SK-N-SH (cell line): ENCODE measurements around the gene LARGE1.

Experiments used
- EP300 ChIP-seq, 2 experiments: IDR thresholded peaks; 2 replicates each; pipeline versions ENCODE4 v1.4.0 to v1.6.1; 2012; ENCODE audit warnings: borderline replicate concordance in 1 of 2, low read depth in 1 of 2, low read length in 1 of 2
- POLR2AphosphoS5 ChIP-seq: IDR thresholded peaks from 2 replicates; pipeline ENCODE4 v1.6.1; 2012; ENCODE audit warnings: low read depth, low read length
- RCOR1 ChIP-seq: fragments of 150-350 bp; IDR thresholded peaks from 2 replicates; pipeline ENCODE4 v1.6.1; 2017; ENCODE audit warnings: antibody characterized with exemption, low read length
- SMC3 ChIP-seq: IDR thresholded peaks from 2 replicates; pipeline ENCODE4 v1.6.1; 2012; ENCODE audit warnings: low read depth, low read length, improper control_type of control experiment
- TAF1 ChIP-seq: IDR thresholded peaks from 2 replicates; pipeline ENCODE4 v1.6.1; 2012; ENCODE audit warnings: low read depth, mild to moderate bottlenecking, low read length, moderate library complexity, borderline replicate concordance
- TEAD4 ChIP-seq: IDR thresholded peaks from 2 replicates; pipeline ENCODE4 v1.4.0; 2012; ENCODE audit warnings: mild to moderate bottlenecking, borderline replicate concordance; ENCODE audit not compliant: insufficient read depth
- TF ChIP-seq, protein P1 (sequence below): fragments of 200-600 bp; sonication (generic); IDR thresholded peaks from 2 replicates; pipeline ENCODE4 v1.6.1; 2017; ENCODE audit warnings: antibody characterized with exemption, mild to moderate bottlenecking, moderate library complexity
- TF ChIP-seq, protein P2 (sequence below): IDR thresholded peaks from 2 replicates; pipeline ENCODE4; 2012
- TF ChIP-seq, protein P3 (sequence below): IDR thresholded peaks from 2 replicates; pipeline ENCODE4 v1.4.0; 2012; ENCODE audit warnings: low read depth, borderline replicate concordance

GRCh38 chr22:33917744-33918406 lies 2.4 kb downstream of the LARGE1 start:
- TF ChIP-seq, protein P1, sequence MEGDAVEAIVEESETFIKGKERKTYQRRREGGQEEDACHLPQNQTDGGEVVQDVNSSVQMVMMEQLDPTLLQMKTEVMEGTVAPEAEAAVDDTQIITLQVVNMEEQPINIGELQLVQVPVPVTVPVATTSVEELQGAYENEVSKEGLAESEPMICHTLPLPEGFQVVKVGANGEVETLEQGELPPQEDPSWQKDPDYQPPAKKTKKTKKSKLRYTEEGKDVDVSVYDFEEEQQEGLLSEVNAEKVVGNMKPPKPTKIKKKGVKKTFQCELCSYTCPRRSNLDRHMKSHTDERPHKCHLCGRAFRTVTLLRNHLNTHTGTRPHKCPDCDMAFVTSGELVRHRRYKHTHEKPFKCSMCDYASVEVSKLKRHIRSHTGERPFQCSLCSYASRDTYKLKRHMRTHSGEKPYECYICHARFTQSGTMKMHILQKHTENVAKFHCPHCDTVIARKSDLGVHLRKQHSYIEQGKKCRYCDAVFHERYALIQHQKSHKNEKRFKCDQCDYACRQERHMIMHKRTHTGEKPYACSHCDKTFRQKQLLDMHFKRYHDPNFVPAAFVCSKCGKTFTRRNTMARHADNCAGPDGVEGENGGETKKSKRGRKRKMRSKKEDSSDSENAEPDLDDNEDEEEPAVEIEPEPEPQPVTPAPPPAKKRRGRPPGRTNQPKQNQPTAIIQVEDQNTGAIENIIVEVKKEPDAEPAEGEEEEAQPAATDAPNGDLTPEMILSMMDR, result no peak
- TF ChIP-seq SMC3, result no peak; the same call in 1 of the 2 replicates
- TF ChIP-seq TAF1, result no peak
- TF ChIP-seq TEAD4, result no peak
- TF ChIP-seq, protein P2, sequence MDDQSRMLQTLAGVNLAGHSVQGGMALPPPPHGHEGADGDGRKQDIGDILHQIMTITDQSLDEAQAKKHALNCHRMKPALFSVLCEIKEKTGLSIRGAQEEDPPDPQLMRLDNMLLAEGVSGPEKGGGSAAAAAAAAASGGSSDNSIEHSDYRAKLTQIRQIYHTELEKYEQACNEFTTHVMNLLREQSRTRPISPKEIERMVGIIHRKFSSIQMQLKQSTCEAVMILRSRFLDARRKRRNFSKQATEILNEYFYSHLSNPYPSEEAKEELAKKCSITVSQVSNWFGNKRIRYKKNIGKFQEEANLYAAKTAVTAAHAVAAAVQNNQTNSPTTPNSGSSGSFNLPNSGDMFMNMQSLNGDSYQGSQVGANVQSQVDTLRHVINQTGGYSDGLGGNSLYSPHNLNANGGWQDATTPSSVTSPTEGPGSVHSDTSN, result no peak
- TF ChIP-seq, protein P3, sequence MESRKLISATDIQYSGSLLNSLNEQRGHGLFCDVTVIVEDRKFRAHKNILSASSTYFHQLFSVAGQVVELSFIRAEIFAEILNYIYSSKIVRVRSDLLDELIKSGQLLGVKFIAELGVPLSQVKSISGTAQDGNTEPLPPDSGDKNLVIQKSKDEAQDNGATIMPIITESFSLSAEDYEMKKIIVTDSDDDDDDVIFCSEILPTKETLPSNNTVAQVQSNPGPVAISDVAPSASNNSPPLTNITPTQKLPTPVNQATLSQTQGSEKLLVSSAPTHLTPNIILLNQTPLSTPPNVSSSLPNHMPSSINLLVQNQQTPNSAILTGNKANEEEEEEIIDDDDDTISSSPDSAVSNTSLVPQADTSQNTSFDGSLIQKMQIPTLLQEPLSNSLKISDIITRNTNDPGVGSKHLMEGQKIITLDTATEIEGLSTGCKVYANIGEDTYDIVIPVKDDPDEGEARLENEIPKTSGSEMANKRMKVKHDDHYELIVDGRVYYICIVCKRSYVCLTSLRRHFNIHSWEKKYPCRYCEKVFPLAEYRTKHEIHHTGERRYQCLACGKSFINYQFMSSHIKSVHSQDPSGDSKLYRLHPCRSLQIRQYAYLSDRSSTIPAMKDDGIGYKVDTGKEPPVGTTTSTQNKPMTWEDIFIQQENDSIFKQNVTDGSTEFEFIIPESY, result no peak
- TF ChIP-seq EP300 (IDR thresholded peaks at IDR 0.05; ENCODE audit: borderline replicate concordance in 1 of 2, low read depth in 1 of 2, low read length in 1 of 2), result no peak
- TF ChIP-seq POLR2AphosphoS5, result no peak
- TF ChIP-seq RCOR1, result no peak
